T follicular helper cell (primary cell): ENCODE data around the gene ALDH2.
"Not testable (repeated sequence)": the region's sequence is repeated elsewhere in the genome, so short reads cannot be mapped to it uniquely, and the experiment has no call there.

Source experiments
- DNase-seq: peaks from one replicate; pipeline ENCODE4 v3.0.0-alpha.2; 2020; ENCODE audit warnings: low read depth

ALDH2 gene

GRCh38 chr12:111826316-111826715, 59.6 kb downstream of the ALDH2 start:
- DNase-seq: no peak

- DNase-seq: no peak
These were observed 60.3 kb downstream of the ALDH2 start for GRCh38 chr12:111826992-111827391.

- DNase-seq: no peak
These were observed 61.2 kb downstream of the ALDH2 start for GRCh38 chr12:111827907-111828306.

- DNase-seq: no peak
These were observed 61.7 kb downstream of the ALDH2 start for GRCh38 chr12:111828338-111828979.

- not testable (repeated sequence) for DNase-seq
These were observed 62.9 kb downstream of the ALDH2 start for GRCh38 chr12:111829635-111830034.

GRCh38 chr12:111834740-111835386, 68.1 kb downstream of the ALDH2 start:
- not testable (repeated sequence) for DNase-seq

- not testable (repeated sequence) for DNase-seq
These were observed 68.9 kb downstream of the ALDH2 start for GRCh38 chr12:111835531-111836181.

- no peak for DNase-seq
These were observed 71.6 kb downstream of the ALDH2 start for GRCh38 chr12:111838353-111838752.

- DNase-seq: no peak
These were observed 74.1 kb downstream of the ALDH2 start for GRCh38 chr12:111840807-111841206.

- DNase-seq: no peak
These were observed 74.6 kb downstream of the ALDH2 start for GRCh38 chr12:111841236-111841749.

GRCh38 chr12:111841750-111842555, 75.2 kb downstream of the ALDH2 start, which contains the start of gene MAPKAPK5:
MAPKAPK5 (plus strand) TSS chr12:111842228; CDS start chr12:111842734, 506 bp downstream.
- peak; percentile 94 for DNase-seq

GRCh38 chr12:111842556-111843396, 76.0 kb downstream of the ALDH2 start:
- DNase-seq: no peak

- DNase-seq: no peak
These were observed 79.3 kb downstream of the ALDH2 start for GRCh38 chr12:111846016-111846415.

- DNase-seq: no peak
These were observed 83.8 kb downstream of the ALDH2 start for GRCh38 chr12:111850526-111850925.

- DNase-seq: no peak
These were observed 91.5 kb downstream of the ALDH2 start for GRCh38 chr12:111858186-111858585.

GRCh38 chr12:111858778-111859177, 92.0 kb downstream of the ALDH2 start:
- DNase-seq: no peak

GRCh38 chr12:111864913-111865312, 98.2 kb downstream of the ALDH2 start:
- DNase-seq: no peak
